Ishikawa (cell line): ENCODE results near the gene GRIK1.

Experiments used
- CREB1 ChIP-seq: IDR thresholded peaks from 2 replicates; pipeline ENCODE4 v1.6.1; 2012; ENCODE audit warnings: low read depth
- EGR1 ChIP-seq: IDR thresholded peaks from 2 replicates; pipeline ENCODE4 v1.6.1; 2012
- EP300 ChIP-seq: IDR thresholded peaks from 2 replicates; pipeline ENCODE4 v1.6.1; 2012; ENCODE audit warnings: borderline replicate concordance
- FOXM1 ChIP-seq: IDR thresholded peaks from 2 replicates; pipeline ENCODE4 v1.6.1; 2012; ENCODE audit warnings: low read depth, borderline replicate concordance
- NFIC ChIP-seq: IDR thresholded peaks from 2 replicates; pipeline ENCODE4 v1.6.1; 2012
- RAD21 ChIP-seq: IDR thresholded peaks from 2 replicates; pipeline ENCODE4 v1.6.1; 2012; ENCODE audit warnings: low read depth
- YY1 ChIP-seq: IDR thresholded peaks from 2 replicates; pipeline ENCODE4 v1.6.1; 2012; ENCODE audit warnings: low read depth
- ZBTB7A ChIP-seq: IDR thresholded peaks from 2 replicates; pipeline ENCODE4 v1.6.1; 2012; ENCODE audit warnings: low read depth
- TF ChIP-seq, protein P1 (sequence below): IDR thresholded peaks from 2 replicates; pipeline ENCODE4 v1.6.1; 2012

DNA sequence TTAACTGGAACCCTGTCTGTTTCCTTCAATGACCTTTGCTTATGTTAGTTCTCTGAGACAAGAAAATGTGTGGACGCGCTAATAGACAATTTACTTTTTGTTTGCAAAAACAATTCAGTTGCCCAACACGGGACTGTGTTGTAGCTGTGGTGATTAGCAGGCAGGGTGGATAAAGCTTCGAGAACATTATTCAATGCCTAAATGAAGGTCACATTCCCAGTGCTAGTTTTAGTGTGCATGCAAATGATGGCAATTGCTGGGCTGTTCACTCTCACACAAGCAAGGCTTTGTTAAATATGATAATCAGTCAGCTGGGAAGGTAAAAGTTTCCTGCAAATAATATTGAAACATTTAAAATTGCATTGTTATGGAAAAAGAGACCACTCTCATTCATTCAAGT, 452.6 kb downstream of the GRIK1 start:
- TF ChIP-seq, protein P1, sequence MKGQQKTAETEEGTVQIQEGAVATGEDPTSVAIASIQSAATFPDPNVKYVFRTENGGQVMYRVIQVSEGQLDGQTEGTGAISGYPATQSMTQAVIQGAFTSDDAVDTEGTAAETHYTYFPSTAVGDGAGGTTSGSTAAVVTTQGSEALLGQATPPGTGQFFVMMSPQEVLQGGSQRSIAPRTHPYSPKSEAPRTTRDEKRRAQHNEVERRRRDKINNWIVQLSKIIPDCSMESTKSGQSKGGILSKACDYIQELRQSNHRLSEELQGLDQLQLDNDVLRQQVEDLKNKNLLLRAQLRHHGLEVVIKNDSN = no peak
- TF ChIP-seq EGR1 (no peak), CREB1 (no peak), YY1 (no peak), ZBTB7A (no peak), FOXM1 (no peak), EP300 (no peak), RAD21 (no peak), NFIC (no peak)
